ENCODE results near the gene SIAH2. TPM values are rescaled to one million over a fixed set of nuclear protein-coding genes. Genes with fewer than 3 reads are reported as not detected.

Gene SIAH2
- total and polyA plus RNA-seq, 2 of the 8 experiments (the other 6 are each of a cell fraction or from before 2014, with no cell fraction given), result 23.9 to 34.2 TPM

GRCh38 chr3:150806185-150806835, 43.3 kb upstream of the SIAH2 start (continued):
- peak; percentile 55 to 86 for TF ChIP-seq BCL11A (IDR thresholded peaks at IDR 0.05; ENCODE audit: low read depth in 2 of 2, low read length in 2 of 2)
